ENCODE data around the gene PDXK. TPM values are rescaled to one million over a fixed set of nuclear protein-coding genes. Genes with fewer than 3 reads are reported as not detected.

The PDXK gene
- total and polyA plus RNA-seq, 10 of the 15 experiments (the other 5 are each of a cell fraction or from before 2014, with no cell fraction given), result 3.7 to 141 (median 60.0) TPM

DNA sequence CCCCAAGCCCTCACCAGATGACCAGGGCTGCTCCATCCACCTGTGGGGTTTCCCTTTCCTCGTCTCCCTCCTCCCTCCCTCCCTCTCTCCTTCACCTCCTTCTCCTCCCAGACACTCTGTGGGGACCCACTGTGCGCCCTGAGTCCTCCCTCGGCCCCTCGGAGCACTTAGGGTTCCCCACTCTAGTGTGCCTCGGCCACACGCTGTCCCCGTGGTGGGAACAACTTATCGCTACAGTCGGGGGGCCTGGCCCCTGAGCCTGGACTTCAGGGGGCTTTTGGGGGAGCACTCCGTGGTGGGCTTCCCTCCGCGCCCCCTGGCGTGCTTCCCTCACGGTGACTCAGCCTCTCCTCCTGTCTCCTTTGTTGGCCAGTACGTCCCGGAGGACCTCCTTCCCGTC lies 29.7 kb downstream of the PDXK start:
- POLR2A ChIA-PET, result no interaction called here
- no peak for FAIRE-seq

DNA sequence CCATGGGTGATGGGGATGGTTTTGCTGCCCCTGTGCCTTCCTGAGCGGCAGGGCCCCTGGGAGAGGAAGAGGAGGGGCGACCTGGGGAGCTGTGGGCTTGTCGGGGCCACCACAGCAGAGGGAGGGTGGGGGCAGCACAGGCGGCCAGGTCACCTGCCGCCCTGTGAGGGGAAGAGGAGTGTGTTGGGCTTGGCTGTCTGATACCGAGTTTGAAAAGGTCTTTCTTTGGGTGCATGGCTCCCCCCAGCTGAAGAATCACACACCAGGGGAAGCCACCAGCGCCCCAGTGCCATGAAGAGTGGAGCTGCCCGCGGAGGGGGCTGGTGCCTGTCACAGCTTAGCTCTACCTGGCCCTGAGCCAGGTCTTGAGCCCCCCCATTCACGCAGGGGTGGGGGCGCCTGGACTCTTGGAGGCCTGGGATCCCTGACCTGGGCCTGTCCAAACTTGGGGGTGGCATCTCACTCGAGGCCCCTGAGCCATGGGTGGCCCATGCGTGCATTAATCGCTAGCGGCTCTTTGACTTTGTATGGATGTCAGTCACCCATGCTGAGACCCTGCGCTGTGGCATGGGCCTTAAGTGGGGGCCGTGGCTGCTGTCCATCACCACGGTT lies 30.8 kb downstream of the PDXK start:
- no peak overlapping the region for H3K9ac ChIP-seq (ENCODE audit: control insufficient read depth, insufficient read depth, low read length)
- H4K20me1 ChIP-seq (ENCODE audit: control insufficient read depth, insufficient read depth), result no peaks in the 10 kb centered on the region
- ChIA-PET RAD21 (ENCODE audit: unreplicated experiment) (interaction anchor here (0.6 kb wide), 1 partner anchor 236 kb away, joined by 4 read pairs; no protein-coding TSS in a partner anchor), CTCF (no interaction called here), SMC1A (ENCODE audit: uncharacterized antibody, unreplicated experiment) (no interaction called here), POLR2A (interaction anchor here (0.6 kb wide), 1 partner anchor 27 kb away, joined by 3 read pairs; no protein-coding TSS in a partner anchor)
- H3K4me2 ChIP-seq (ENCODE audit: control insufficient read depth, insufficient read depth), result no peak overlapping the region
- no peak for TF ChIP-seq BCL11A (IDR thresholded peaks at IDR 0.05; ENCODE audit: low read depth, low read length)
- TF ChIP-seq SIN3A (IDR thresholded peaks at IDR 0.05; ENCODE audit: low read depth, low read length), result no peak
- no peak for TF ChIP-seq RBBP5 (conservative IDR thresholded peaks at IDR 0.05)
- TF ChIP-seq, protein P1, sequence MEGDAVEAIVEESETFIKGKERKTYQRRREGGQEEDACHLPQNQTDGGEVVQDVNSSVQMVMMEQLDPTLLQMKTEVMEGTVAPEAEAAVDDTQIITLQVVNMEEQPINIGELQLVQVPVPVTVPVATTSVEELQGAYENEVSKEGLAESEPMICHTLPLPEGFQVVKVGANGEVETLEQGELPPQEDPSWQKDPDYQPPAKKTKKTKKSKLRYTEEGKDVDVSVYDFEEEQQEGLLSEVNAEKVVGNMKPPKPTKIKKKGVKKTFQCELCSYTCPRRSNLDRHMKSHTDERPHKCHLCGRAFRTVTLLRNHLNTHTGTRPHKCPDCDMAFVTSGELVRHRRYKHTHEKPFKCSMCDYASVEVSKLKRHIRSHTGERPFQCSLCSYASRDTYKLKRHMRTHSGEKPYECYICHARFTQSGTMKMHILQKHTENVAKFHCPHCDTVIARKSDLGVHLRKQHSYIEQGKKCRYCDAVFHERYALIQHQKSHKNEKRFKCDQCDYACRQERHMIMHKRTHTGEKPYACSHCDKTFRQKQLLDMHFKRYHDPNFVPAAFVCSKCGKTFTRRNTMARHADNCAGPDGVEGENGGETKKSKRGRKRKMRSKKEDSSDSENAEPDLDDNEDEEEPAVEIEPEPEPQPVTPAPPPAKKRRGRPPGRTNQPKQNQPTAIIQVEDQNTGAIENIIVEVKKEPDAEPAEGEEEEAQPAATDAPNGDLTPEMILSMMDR (IDR thresholded peaks at IDR 0.05 in 2 of 3, conservative IDR thresholded peaks at IDR 0.05 in 1 of 3; ENCODE audit: control insufficient read depth in 2 of 3, extremely low read depth in 1 of 3, insufficient read depth in 1 of 3, low read depth in 3 of 3, low read length in 3 of 3), result 0 out of 6 replicates have a peak, but pooled peaks of 1 of the 3 experiments have one; percentile 2
- TF ChIP-seq, protein P2, sequence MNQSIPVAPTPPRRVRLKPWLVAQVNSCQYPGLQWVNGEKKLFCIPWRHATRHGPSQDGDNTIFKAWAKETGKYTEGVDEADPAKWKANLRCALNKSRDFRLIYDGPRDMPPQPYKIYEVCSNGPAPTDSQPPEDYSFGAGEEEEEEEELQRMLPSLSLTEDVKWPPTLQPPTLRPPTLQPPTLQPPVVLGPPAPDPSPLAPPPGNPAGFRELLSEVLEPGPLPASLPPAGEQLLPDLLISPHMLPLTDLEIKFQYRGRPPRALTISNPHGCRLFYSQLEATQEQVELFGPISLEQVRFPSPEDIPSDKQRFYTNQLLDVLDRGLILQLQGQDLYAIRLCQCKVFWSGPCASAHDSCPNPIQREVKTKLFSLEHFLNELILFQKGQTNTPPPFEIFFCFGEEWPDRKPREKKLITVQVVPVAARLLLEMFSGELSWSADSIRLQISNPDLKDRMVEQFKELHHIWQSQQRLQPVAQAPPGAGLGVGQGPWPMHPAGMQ (IDR thresholded peaks at IDR 0.05; ENCODE audit: borderline replicate concordance), result no peak
- no peak for TF ChIP-seq TCF7 (IDR thresholded peaks at IDR 0.05; ENCODE audit: borderline replicate concordance)
- no peak for TF ChIP-seq TCF3 (IDR thresholded peaks at IDR 0.05; ENCODE audit: borderline replicate concordance, insufficient read depth, low read depth, low read length)
- H3K4me3 ChIP-seq, result no peak overlapping the region
- intact Hi-C loops (cut with micrococcal nuclease; ENCODE audit: unreplicated experiment), result no loop called here
- ATAC-seq, result no peak
- no peak for FAIRE-seq
- no peak for DNase-seq (ENCODE audit: low read depth, low spot score)
- peaks cover 14 to 36% of the 10 kb centered on the region in 2 experiments; a peak in 3 of 4 replicates for H3K36me3 ChIP-seq (ENCODE audit: control insufficient read depth in 2 of 2, insufficient read depth in 2 of 2, low read length in 1 of 2)
- WGBS (ENCODE audit: insufficient coverage, insufficient replicate concordance, low lambda C conversion rate, missing lambda C conversion rate), result 74% methylated on average over 18 of the region's 18 CpGs
- H3K9me3 ChIP-seq (replicated peaks; ENCODE audit: control insufficient read depth, insufficient read depth, low read length), result no peaks in the 10 kb centered on the region
- H3K27ac ChIP-seq (ENCODE audit: control insufficient read depth, insufficient read depth), result no peak overlapping the region
- in situ Hi-C loops (cut with MboI), result no loop called here
- H3K79me2 ChIP-seq (ENCODE audit: control insufficient read depth, insufficient read depth, low read length), result no peaks in the 10 kb centered on the region
- H3K4me1 ChIP-seq (ENCODE audit: control insufficient read depth, insufficient read depth, low read length), result no peaks in the 10 kb centered on the region
- BruUV-seq (replicated peaks), result no TSS peak
- H2AFZ ChIP-seq (ENCODE audit: control insufficient read depth, low read depth, low read length), result no peak overlapping the region
- H3K27me3 ChIP-seq (replicated peaks in 1 of 2; ENCODE audit: control insufficient read depth in 2 of 2, insufficient read depth in 2 of 2, low read length in 1 of 2), result no peaks in the 10 kb centered on the region

More for the DNA sequence above, 29.7 kb downstream of the PDXK start:
- BruUV-seq (replicated peaks), result no TSS peak
- ChIA-PET SMC1A (ENCODE audit: uncharacterized antibody, unreplicated experiment) (no interaction called here), CTCF (no interaction called here), RAD21 (ENCODE audit: unreplicated experiment) (no interaction called here)
- no peaks in the 10 kb centered on the region for H3K27me3 ChIP-seq (replicated peaks in 1 of 2; ENCODE audit: control insufficient read depth in 2 of 2, insufficient read depth in 2 of 2, low read length in 1 of 2)
- H2AFZ ChIP-seq (ENCODE audit: control insufficient read depth, low read depth, low read length), result no peak overlapping the region
- H4K20me1 ChIP-seq (ENCODE audit: control insufficient read depth, insufficient read depth), result no peaks in the 10 kb centered on the region
- WGBS (ENCODE audit: insufficient coverage, insufficient replicate concordance, low lambda C conversion rate, missing lambda C conversion rate), result 98% methylated on average over 17 of the region's 17 CpGs
- no peak overlapping the region for H3K27ac ChIP-seq (ENCODE audit: control insufficient read depth, insufficient read depth)
- H3K9ac ChIP-seq (ENCODE audit: control insufficient read depth, insufficient read depth, low read length), result no peak overlapping the region
- DNase-seq (ENCODE audit: low read depth, low spot score) (no peak), ATAC-seq (no peak)
- in situ Hi-C loops (cut with MboI), result no loop called here
- no peak overlapping the region for H3K4me2 ChIP-seq (ENCODE audit: control insufficient read depth, insufficient read depth)
- H3K36me3 ChIP-seq (ENCODE audit: control insufficient read depth in 2 of 2, insufficient read depth in 2 of 2, low read length in 1 of 2), result peaks cover 17 to 36% of the 10 kb centered on the region in 2 experiments; a peak in 3 of 4 replicates
- intact Hi-C loops (cut with micrococcal nuclease; ENCODE audit: unreplicated experiment), result no loop called here
- H3K79me2 ChIP-seq (ENCODE audit: control insufficient read depth, insufficient read depth, low read length), result no peaks in the 10 kb centered on the region
- TF ChIP-seq EED (IDR thresholded peaks at IDR 0.05; ENCODE audit: low read depth) (no peak), NR2F1 (conservative IDR thresholded peaks at IDR 0.05) (no peak), GABPA (IDR thresholded peaks at IDR 0.05; ENCODE audit: low read depth) (no peak)
- no peak overlapping the region for H3K4me3 ChIP-seq
- H3K9me3 ChIP-seq (replicated peaks; ENCODE audit: control insufficient read depth, insufficient read depth, low read length), result no peaks in the 10 kb centered on the region
- no peaks in the 10 kb centered on the region for H3K4me1 ChIP-seq (ENCODE audit: control insufficient read depth, insufficient read depth, low read length)

Measured in GM12878 (cell line).